Measurements from ENCODE around the gene NLGN4X.

The NLGN4X gene

DNA sequence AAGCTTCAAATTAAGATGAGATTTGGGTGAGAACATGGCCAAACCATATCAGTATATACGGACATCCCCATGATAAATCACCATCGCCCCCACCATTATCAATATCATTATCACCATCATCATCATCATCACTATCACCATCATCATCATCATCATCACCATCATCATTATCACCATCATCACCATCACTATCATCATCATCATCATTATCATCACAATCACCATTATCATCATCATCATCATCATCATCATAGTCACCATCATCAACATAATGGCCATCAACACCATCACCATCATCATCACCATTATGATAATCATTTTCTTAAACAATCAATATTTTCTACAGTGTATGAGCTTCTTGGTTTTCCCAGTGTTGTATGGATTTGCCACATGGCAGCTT lies 360.9 kb downstream of the NLGN4X start:
- TF ChIP-seq, protein P1, sequence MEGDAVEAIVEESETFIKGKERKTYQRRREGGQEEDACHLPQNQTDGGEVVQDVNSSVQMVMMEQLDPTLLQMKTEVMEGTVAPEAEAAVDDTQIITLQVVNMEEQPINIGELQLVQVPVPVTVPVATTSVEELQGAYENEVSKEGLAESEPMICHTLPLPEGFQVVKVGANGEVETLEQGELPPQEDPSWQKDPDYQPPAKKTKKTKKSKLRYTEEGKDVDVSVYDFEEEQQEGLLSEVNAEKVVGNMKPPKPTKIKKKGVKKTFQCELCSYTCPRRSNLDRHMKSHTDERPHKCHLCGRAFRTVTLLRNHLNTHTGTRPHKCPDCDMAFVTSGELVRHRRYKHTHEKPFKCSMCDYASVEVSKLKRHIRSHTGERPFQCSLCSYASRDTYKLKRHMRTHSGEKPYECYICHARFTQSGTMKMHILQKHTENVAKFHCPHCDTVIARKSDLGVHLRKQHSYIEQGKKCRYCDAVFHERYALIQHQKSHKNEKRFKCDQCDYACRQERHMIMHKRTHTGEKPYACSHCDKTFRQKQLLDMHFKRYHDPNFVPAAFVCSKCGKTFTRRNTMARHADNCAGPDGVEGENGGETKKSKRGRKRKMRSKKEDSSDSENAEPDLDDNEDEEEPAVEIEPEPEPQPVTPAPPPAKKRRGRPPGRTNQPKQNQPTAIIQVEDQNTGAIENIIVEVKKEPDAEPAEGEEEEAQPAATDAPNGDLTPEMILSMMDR (IDR thresholded peaks at IDR 0.05), result no peak
- no peak overlapping the region for H3K4me3 ChIP-seq
- H3K27ac ChIP-seq, result no peak overlapping the region
- DNase-seq (ENCODE audit: low spot score), result no peak

DNA sequence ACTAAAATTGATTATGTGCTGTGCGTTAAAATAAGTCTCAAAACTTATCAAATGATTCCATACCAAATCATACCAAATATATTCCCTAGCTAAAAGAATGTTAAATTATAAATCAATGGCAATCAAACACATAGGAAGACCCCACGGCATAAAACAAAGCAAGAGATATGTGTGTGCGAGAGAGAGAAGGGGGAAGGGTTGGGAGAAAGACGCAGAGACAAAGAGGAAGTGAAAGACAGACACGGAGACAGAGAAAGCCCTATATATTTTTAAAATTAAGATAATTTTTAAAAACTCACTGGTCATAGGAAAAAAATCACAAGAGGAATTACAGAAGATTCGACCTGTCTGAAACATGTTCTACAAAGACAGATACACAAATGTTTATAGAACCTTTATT lies 371.4 kb downstream of the NLGN4X start:
- DNase-seq (ENCODE audit: low spot score), result no peak
- TF ChIP-seq, protein P1 (IDR thresholded peaks at IDR 0.05), result no peak
- no peak overlapping the region for H3K27ac ChIP-seq
- no peak overlapping the region for H3K4me3 ChIP-seq

DNA sequence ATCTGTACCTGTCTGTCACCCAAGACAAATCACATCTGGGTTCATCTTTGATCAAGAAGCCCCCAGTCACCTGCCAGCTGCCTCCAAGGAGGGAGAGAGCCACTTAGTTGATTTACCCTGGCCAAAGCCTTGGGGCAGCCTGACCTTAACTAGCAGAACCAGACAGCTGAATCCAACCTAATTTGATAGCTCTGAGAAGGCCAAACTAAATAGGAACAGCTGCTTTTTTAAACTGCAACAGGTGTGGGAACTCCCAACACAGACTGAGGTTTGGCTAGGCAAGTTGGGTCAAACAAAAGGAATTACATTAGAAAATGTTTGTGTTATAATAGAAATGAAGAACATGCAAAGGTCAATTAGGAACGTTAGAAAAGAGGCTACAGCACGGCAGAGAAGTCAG lies 375.7 kb downstream of the NLGN4X start:
- no peak for DNase-seq (ENCODE audit: low spot score)
- H3K4me3 ChIP-seq, result no peak overlapping the region
- TF ChIP-seq, protein P1 (IDR thresholded peaks at IDR 0.05), result no peak
- no peak overlapping the region for H3K27ac ChIP-seq

DNA sequence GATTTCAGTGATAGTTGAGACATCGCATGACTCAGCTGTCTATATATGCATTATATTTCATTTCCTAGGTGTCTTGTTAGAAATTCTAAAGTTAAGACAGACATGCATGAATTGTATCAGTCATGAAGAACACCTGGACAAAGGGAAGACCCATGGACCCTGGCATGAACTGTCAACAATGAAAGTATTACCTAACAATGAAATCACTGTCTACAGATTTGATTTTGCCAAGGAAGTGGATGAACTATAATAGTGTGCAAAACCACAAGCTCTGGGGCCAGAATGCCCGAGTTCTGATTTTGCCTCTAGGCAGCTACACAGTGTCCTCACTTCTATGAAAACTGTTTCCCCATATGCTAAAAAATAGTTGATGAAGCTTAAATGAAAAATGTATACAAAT lies 386.1 kb downstream of the NLGN4X start:
- H3K4me3 ChIP-seq, result no peak overlapping the region
- no peak for DNase-seq (ENCODE audit: low spot score)
- no peak overlapping the region for H3K27ac ChIP-seq
- TF ChIP-seq, protein P1 (IDR thresholded peaks at IDR 0.05), result no peak
